Fibroblast of upper back skin (primary cell): Measurements from ENCODE around the gene KNDC1.
"Not testable (repeated sequence)": the region's sequence is repeated elsewhere in the genome, so short reads cannot be mapped to it uniquely, and the experiment has no call there.

Source experiments
- DNase-seq: peaks from one replicate; pipeline ENCODE4 v3.0.0-alpha.2; 2013

KNDC1 gene

DNA sequence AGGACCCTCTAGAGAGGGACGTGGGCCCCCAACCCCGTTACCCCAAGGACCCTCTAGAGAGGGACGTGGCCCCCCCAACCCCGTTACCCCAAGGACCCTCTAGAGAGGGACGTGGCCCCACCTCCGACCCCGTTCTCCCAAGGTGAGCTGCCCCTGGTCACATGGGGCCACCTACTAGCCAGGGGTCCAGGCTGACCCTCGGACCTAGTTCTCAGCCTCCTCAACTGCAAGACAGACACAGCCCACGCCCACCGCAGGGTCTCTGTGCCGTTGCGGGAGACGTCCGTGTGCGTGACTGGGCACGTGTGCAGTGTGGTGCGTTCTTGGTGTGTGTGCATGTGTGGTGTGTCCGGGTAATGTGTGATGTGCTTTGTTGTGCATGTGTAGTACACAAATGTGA is 48.4 kb downstream of the KNDC1 start:
- DNase-seq: no peak

DNA sequence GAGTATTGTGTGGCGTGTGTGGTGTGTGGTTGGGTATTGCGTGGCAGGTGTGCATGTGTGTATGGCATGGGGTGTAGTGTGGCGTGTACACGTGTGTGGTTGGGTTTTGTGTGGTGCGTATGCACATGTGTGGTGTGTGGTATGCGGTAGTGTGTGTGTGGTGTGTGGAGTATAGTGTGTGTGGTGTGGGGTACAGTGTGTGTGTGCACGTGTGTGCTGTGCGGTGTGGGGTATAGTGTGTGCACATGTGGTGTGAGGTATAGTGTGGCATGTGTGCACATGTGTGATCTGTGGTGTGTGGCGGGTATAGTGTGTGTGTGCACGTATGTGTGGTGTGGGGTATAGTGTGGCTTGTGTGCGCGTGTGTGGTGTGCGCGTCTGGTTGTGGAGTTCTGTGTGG is 49.1 kb downstream of the KNDC1 start:
- no peak for DNase-seq

DNA sequence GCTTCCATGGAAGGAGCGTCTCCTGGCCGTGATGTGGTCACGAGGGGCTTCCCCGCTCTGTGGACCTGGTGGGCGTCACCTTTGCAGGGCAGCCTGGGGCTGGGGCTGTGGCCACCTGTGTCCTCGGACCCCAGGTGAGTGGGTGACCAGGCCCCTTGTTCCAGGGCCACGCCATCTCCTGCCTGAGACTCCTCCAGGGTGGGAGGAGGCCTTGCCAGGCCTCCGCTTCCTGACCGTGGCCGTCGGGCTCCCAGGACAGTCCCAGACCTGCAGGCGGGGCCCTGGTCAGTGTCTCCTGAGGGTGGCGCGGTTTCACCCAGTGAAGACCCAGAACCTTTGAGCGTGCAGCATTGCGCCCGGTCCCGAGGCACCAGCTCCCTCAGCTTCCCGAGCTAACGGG is 49.6 kb downstream of the KNDC1 start:
- DNase-seq: no peak

DNA sequence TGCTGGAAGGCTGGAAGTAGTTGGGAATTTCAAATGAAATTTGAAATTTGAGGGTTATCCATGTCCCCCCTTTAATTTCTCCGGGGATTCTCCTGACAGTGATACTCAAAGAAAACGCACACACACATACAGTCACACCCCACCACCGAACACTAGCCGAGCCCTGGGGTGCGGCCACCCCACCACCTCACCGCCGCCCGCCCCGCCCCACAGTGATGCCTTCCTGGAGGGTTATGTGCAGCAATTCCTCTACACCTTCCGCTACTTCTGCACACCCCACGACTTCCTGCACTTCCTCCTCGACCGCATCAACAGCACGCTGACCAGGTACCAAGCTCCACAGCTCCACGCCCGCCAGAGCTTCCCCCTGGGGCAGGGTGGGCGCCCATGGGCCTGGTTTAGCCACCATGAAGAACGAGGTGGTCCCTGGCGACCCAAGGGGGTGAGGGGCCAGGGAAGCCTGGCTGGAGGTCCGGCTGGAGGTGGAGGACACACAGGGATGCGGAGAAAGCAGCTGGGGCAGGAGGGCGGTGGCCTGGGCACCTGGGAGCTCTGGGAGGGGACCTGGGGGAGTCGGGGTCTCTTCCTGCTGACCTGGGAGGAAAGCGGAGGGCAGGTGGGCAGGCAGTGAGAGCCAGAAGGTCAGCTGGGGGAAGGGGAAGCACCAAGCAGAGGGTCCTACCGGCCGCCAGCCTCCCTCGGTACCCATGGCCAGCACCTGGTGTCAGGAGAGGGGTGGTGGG is 50.5 kb downstream of the KNDC1 start:
- no peak for DNase-seq

DNA sequence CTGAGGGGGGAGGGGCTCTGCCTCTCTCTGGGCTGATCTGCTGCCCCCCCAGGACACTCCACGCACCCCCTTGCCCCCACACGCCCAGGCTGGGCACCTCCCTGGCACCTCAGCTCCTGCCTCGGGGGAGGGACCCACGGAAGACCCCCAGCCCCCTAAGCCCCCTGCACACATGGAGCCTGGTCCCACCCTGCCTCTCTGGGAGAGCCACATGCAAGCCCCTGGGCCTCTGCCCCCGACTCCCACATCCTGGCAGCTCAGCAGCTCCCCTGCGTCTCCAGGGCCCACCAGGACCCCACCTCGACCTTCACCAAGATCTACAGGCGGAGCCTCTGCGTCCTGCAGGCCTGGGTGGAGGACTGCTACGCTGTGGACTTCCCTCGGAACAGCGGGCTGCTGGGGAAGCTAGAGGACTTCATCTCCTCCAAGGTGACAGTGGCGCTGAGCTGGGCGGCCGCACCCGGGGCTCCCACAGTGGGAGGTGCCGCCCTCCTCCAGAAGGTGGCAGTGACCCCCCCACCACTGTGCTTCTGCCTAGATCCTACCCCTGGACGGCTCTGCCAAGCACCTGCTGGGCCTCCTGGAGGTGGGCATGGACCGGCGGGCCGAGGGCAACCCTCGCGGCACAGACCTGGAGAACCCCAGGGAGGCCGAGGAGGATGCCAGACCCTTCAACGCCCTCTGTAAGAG is 51.3 kb downstream of the KNDC1 start:
- DNase-seq: no peak

DNA sequence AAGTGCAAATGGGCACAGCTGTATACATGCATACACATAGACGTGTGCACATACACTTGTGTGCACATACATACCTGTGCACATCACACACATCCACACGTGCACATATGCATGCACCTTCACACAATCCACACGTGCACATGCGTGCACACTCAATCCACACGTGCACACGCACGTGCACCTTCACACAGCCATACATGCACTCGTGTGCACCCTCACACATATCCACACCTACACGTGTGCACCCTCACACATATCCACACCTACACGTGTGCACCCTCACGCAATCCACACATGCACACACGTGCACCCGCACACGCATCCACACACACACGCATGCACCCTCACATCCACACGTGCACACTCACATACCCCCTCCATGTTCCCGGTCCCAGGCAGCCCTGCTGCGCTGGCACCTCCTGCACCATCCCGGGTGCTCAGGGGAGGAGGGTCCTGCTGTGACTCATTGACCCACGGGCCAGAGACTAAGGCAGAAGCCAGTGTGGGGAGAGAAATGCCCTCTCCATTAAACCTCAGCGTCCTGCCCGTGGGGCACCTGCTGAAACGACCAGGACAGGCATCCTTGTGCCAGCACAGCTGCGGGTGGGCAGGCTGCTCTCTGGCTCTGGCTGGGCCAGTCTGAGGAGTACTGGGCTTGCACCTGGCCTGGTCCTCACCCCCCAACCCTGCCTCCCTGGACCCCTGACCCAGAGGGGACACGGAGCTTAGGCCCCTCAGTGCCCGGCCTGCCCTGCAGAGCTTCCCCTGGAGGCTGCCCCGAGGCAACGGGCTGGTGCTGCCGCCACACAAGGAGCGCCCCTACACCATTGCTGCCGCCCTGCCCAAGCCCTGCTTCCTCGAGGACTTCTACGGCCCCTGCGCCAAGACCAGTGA is 52.2 kb downstream of the KNDC1 start:
- no peak for DNase-seq

DNA sequence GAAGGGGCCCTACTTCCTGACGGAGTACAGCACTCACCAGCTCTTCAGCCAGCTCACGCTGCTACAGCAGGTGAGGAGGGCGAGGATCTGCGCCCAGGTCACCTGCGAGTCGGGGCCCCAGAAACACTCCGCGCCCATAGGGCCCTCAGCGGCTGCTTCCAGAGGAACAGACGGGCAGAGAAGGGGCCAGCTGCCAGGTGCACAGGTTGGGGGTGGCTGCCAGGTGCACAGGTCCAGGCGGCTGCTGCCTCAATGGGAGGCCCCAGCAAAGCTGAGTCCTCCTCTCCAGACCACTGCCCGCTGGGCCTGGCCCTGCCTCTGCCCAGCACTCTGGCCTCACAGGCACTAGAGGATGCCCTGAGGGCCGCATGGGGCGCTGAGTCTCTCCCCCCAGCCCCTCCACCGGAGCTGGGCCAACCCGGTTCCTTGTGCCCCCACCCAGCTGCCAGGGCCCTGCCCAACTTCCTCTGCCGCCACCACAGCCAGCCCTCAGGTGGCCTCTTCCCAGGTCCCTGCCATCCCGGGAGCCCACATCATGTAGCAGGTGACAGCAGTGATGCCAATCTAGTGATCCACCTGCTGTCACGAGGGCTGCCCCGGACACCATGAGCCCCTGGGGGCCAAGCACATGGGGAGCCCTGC is 53.0 kb downstream of the KNDC1 start:
- no peak for DNase-seq

DNA sequence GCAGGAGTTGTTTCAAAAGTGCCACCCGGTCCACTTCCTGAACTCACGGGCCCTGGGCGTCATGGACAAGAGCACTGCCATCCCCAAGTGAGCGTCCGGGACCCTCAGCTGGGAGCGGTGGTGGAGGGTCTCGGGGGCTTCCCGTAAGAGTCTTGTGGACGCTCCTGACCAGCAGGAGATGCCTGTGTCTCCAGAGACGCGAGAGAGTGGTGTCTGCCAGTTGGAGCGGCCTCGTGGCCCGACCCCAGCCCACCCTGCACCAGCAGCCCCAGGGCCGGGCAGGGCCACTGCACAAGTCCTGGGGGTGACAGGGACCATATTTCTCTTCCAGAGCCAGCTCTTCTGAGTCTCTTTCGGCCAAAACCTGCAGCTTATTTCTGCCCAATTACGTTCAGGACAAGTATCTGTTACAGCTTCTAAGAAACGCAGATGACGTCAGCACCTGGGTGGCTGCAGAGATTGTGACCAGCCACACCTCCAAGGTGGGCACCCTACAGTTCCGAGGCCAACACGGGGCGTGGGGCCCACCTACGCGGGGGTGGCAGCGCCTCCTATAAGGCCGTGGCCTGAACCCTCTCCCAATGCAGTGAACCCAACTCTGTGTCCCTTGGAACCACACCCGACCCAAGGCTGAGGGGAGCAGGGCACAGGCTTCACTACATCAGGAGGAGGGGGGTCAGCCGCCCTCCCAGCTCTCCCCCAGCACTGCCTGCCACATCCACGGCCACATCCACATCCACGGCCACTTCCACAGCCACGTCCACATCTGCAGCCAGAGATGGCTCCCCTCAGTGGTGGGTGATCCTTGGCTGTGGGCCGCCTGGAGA is 53.8 kb downstream of the KNDC1 start:
- no peak for DNase-seq

DNA sequence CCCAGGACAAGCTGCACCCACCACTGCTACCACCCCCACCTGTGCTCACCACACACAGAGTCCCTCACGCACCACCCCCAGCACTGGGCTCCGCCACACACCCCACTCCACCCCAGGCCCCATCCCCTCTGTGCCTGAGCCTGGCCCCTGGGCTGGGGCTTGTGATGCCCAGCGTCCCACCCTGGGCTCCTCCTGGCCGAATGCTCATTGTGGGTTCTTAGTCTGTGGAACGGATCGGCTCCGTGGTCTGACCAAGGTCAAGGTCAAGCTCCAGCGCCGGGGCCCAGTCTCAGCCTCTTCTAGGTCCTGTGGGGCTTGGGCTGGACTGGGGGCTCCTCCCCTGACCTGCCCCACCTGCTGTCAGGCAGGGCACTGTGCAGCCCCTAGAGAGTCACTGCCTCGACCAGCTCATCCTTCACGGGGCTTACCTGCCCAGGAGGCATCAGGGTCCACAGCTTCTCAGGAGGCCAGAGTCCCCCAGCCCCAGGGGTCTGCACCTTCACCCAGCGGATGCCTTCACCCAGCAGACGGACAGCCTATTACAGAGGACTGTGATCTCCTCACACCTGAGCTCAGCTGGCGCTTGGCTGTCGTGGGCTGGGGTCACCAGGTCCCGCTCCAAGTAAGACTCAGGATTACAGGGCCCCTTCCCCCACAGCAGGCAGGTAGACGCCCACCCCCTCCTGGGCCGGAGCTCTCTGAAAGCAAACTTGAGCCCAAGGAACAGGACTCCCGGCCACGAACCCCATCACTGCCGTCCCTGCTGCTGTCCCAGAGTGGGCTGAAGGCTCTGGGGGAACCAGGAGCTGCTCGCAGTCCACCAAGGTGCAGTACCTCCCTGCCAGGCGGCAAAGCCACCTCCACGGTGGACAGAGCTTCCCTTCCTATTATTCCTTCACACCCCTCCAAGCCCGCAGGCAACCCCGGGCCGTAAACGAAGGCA is 54.7 kb downstream of the KNDC1 start:
- no peak for DNase-seq

DNA sequence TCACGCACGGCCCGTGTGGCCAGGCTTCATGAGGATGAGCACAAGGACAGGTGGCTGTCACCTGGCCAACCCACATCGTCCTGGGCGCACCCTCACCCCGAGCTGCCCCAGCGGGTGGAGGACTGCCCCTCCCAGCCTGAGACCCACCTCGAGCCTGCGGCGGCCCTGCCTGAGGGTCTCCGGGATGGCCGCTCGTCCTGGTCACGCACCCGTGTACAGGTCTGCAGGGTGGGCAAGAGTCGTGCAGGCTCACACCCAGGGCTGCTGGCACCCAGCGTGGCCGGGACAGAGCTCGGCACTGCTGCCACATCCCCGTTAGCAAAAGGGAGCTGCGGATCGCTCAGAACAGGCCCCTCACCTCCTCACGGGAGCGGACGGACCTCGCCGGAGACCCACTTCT is 55.6 kb downstream of the KNDC1 start:
- no peak for DNase-seq

DNA sequence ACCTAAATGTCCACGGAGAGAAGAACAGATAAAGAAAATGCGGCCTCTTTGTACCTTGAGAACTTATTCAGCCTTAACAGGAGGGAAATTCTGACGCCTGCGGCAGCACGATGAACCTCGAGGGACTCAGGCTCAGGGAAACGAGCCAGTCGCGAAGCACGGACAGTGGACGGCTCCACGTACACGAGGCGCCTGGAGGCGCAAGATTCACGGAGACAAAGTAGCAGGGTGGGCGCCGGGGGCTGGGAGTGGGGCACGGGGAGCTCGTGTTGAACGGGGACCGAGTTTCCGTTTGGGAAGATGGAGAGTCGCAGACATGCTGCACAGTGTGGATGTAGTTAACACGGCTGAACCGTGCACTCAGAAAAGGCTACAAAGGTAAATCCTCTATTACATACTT is 56.8 kb downstream of the KNDC1 start:
- DNase-seq: no peak

DNA sequence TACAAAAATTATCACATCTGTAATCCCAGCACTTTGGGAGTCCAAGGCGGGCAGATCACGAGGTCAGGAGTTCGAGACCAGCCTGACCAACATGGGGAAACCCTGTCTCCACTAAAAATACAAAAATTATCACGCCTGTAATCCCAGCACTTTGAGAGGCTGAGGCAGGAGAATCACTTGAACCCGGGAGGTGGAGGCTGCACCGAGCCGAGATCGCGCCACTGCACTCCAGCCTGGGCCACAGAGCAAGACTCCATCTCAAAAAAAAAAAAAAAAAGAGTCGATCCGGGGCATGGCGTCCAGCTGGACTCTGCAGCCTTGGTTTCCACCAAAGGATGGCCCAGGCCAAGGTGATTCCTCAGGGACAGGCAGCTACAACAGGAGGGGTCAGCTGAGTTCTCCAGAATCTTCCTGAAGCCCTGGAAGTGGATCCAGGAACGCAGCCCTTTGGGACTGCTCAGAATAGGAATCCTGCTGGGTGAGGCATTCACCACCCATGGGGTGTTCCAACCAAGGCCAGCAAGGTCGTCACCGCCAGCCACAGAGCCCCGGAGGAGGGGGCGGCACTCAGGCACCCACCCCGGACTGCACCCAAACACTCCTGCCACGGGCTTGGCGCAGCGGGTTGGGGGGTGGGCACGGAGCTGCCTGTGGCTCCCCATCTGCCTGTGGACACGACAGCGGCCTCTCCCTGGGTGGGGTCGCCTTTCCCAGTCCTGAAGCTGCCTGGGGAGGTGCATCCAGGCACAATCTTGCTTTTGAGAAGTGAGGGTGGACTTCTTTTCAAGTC is 58.0 kb downstream of the KNDC1 start:
- DNase-seq: no peak

DNA sequence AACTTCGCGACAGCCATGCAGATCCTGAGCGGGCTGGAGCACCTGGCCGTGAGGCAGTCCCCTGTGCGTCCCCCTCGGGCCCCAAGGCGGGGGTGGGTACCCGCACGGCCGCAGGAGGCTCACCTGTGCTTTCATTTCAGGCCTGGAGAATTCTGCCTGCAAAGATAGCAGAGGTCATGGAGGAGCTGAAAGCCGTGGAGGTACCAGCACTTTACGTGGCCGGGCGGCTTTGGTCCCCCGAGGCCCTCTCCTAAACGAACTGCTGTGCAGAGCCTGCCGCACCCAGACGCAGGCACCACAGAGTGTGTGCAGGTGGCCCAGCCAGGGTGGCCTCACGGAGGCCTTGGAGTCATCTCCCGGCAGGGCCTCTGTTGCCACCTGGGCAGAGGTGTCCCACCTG is 58.9 kb downstream of the KNDC1 start:
- DNase-seq: no peak

DNA sequence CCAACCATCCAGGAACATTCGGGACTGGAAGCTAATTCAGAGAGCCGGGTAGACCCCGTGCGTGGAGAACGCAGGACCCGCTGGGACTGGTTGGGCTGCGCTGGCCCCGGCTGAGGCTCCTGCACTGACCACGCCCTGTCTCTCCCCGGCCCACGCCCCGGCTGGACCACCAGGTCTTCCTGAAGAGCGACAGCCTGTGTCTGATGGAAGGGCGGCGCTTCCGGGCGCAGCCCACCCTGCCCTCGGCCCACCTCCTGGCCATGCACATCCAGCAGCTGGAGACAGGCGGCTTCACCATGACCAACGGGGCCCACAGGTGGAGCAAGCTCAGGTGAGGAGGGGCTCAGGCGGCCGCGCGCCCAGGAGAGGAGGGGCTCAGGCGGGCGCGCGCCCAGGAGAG is 59.8 kb downstream of the KNDC1 start:
- DNase-seq: no peak

DNA sequence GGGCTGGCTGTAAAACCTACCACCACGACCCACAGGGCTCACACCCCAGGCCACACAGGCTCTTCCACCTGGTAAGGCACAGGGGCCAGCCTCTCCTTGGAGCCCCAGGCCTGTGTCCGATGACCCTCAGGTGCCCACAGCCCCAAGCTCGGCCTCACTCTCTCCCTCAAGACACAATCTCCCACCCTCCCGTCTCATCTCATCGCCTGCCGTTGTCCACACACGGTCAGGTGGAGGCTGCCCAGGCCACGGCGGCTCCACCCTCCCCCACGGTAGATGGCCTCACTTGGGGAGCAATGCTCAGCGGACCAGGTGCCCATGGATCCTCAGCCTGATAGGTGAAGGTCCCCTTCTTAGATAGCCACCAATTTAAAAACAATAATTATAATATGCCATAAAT is 61.3 kb downstream of the KNDC1 start:
- DNase-seq: no peak

DNA sequence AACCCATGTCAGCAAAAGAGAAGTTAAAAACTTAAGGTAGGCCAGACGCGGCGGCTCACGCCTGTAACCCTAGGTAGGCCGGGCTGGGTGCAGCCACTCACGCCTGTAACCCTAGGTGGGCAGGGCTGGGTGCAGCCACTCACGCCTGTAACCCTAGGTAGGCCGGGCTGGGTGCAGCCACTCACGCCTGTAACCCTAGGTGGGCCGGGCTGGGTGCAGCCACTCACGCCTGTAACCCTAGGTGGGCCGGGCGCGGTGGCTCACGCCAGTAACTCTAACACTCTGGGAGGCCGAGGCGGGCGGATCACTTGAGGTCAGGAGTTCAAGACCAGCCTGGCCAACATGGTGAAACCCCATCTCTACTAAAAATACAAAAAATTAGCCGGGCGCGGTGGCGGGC is 61.7 kb downstream of the KNDC1 start:
- not testable (repeated sequence) for DNase-seq

DNA sequence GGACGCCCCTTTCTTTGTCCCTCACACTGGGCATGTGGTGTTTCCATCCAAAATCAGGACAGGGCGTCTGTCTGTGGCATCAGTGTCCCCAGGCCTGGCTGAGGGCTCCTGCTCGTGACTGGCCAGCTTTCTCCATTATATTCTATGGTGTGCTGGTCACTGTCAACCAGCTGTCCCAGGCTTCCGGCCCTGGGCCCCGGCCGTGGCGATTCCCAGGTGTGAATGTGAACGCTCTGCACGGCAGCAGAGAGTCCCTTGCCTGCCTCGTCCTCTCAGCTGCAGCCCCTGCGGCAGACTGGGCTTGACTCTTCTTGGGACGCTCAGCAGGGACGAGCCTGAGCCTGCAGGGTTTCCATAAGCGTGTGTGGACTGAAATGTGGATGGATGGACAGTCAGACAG is 64.1 kb downstream of the KNDC1 start:
- DNase-seq: no peak

DNA sequence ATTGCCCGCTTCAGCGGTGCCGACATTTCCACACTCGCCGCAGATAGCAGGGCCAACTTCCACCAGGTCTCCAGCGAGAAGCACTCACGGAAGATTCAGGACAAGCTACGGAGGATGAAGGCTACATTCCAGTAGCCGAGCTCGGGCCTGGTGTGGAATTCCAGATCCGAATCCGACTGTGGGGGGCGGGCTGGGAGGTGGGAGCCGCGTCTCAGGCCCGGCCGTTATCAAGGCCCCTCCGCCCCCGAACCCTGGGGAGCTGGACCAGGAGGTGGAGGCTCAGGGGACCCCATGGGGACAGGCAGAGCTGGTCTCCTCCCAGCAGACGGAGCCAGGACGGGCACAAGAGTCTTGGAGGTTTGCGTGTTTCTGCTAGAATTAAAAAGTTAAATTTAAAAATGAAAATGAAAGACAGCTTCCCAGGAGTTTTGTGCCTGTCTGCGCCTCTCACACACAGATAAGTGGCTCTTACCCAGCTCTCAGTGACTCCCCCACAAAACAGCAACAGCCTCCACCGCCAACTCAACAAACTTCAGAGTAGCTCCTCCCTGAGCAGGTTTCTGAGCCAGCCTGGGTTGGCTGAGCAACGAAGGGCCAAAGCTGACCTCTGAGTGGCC is 64.8 kb downstream of the KNDC1 start:
- DNase-seq: no peak

DNA sequence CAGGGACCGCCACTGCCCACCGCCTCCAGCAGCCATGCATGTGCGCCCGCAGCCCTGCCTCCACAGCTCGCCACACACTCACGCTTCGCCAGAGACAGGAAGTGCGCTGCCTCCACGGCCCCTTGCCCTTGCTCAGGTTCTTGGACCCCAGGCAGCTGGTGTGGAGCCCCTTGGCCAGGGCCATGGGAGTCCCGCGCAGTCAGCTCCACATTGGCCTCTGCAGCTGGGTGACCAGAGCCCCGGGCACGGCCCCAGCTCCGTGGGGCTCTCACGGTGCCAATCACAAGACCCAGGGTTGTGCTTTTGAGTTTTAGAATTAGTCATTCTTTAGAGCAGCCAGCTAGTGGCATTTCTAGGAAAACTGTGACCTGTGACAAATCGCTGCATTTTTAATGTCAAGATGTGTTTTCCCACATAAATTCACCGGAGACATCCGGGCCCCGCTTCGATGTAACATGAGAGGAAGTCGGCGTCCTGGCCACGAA is 65.7 kb downstream of the KNDC1 start:
- no peak for DNase-seq
